ENCODE data around the gene DENND4A.

Gene DENND4A

GRCh38 chr15:65653341-65653740 is 138.8 kb downstream of the DENND4A start:
- no peak overlapping the region for H3K9ac ChIP-seq (ENCODE audit: low read depth, low read length)
- H3K4me3 ChIP-seq (ENCODE audit: low read length), result no peak overlapping the region
- no peaks in the 10 kb centered on the region for H3K36me3 ChIP-seq (ENCODE audit: insufficient read depth, low read depth, low read length)
- H3K27me3 ChIP-seq (ENCODE audit: insufficient read depth, low read length), result no peaks in the 10 kb centered on the region
- no peaks in the 10 kb centered on the region for H3K9me3 ChIP-seq (ENCODE audit: insufficient read depth, low read depth, low read length)
- H3K27ac ChIP-seq (ENCODE audit: low read length), result no peak overlapping the region
- H3K4me1 ChIP-seq (ENCODE audit: insufficient read depth, low read length), result no peaks in the 10 kb centered on the region

GRCh38 chr15:65651831-65652749 is 140.0 kb downstream of the DENND4A start:
- no peak overlapping the region for H3K27ac ChIP-seq (ENCODE audit: low read length)
- no peaks in the 10 kb centered on the region for H3K4me1 ChIP-seq (ENCODE audit: insufficient read depth, low read length)

GRCh38 chr15:65651042-65651322 is 141.1 kb downstream of the DENND4A start:
- no peaks in the 10 kb centered on the region for H3K36me3 ChIP-seq (ENCODE audit: insufficient read depth, low read depth, low read length)

More at GRCh38 chr15:65651831-65652749, 140.0 kb downstream of the DENND4A start:
- Histone ChIP-seq H3K9me3 (ENCODE audit: insufficient read depth, low read depth, low read length) (no peaks in the 10 kb centered on the region), H3K27me3 (ENCODE audit: insufficient read depth, low read length) (no peaks in the 10 kb centered on the region), H3K4me3 (ENCODE audit: low read length) (no peak overlapping the region), H3K36me3 (ENCODE audit: insufficient read depth, low read depth, low read length) (no peaks in the 10 kb centered on the region), H3K9ac (ENCODE audit: low read depth, low read length) (no peak overlapping the region)

GRCh38 chr15:65650312-65651041 is 141.6 kb downstream of the DENND4A start:
- no peaks in the 10 kb centered on the region for H3K36me3 ChIP-seq (ENCODE audit: insufficient read depth, low read depth, low read length)
- H3K9ac ChIP-seq (ENCODE audit: low read depth, low read length), result no peak overlapping the region
- no peak overlapping the region for H3K27ac ChIP-seq (ENCODE audit: low read length)
- H3K9me3 ChIP-seq (ENCODE audit: insufficient read depth, low read depth, low read length), result no peaks in the 10 kb centered on the region
- no peaks in the 10 kb centered on the region for H3K27me3 ChIP-seq (ENCODE audit: insufficient read depth, low read length)
- H3K4me3 ChIP-seq (ENCODE audit: low read length), result no peak overlapping the region
- peaks cover 4% of the 10 kb centered on the region; the same call in 1 of the 2 replicates for H3K4me1 ChIP-seq (ENCODE audit: insufficient read depth, low read length)

More at GRCh38 chr15:65651042-65651322, 141.1 kb downstream of the DENND4A start:
- H3K9ac ChIP-seq (ENCODE audit: low read depth, low read length), result no peak overlapping the region
- no peaks in the 10 kb centered on the region for H3K9me3 ChIP-seq (ENCODE audit: insufficient read depth, low read depth, low read length)
- H3K27ac ChIP-seq (ENCODE audit: low read length), result no peak overlapping the region
- H3K27me3 ChIP-seq (ENCODE audit: insufficient read depth, low read length), result no peaks in the 10 kb centered on the region
- H3K4me3 ChIP-seq (ENCODE audit: low read length), result no peak overlapping the region
- H3K4me1 ChIP-seq (ENCODE audit: insufficient read depth, low read length), result peaks cover 4% of the 10 kb centered on the region; the same call in 1 of the 2 replicates

DNA sequence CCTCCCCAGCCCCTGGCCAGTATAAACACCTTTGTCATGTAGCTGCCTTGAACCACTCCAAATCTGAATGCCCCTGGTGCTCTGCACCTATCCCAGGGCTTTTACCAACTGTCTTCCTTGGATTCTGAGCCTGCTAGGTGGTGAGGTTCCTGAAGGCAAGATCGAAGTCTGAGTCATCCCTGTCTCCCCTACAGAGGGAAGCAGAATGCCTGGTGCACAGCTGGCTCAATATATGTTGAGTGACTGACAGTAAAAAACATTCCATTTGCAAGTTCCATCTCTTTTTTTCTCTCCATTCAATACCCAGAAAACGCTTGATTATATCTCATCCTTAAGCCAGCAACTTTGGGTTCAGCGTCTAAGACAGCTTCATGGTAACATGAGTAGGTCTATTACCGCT is 145.6 kb downstream of the DENND4A start:
- Histone ChIP-seq H3K4me3 (ENCODE audit: low read length) (no peak overlapping the region), H3K9me3 (ENCODE audit: insufficient read depth, low read depth, low read length) (no peaks in the 10 kb centered on the region), H3K27me3 (ENCODE audit: insufficient read depth, low read length) (no peaks in the 10 kb centered on the region), H3K36me3 (ENCODE audit: insufficient read depth, low read depth, low read length) (no peaks in the 10 kb centered on the region), H3K9ac (ENCODE audit: low read depth, low read length) (no peak overlapping the region), H3K27ac (ENCODE audit: low read length) (no peak overlapping the region), H3K4me1 (ENCODE audit: insufficient read depth, low read length) (peaks cover 4% of the 10 kb centered on the region; the same call in 1 of the 2 replicates)

DNA sequence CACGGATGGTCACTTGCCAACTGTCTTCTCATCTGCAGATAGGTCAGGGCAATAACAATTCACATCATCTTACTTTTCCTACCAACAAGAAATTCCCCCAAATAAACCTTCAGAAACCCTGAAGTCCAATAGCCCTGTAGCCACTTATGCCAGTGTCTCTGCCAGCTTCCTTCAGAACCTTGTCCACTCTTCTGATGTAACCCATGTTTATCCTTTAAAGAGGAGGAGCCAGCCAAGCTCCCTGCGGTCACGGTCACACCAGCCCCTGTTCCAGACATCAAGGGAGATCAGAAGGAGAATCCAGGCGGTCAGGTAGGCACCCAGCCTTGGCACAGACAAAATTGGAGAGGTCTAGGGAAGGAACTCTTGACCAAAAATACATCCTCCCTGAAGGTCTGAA is 146.7 kb downstream of the DENND4A start:
- no peaks in the 10 kb centered on the region for H3K36me3 ChIP-seq (ENCODE audit: insufficient read depth, low read depth, low read length)
- no peaks in the 10 kb centered on the region for H3K9me3 ChIP-seq (ENCODE audit: insufficient read depth, low read depth, low read length)
- H3K9ac ChIP-seq (ENCODE audit: low read depth, low read length), result no peak overlapping the region
- H3K4me1 ChIP-seq (ENCODE audit: insufficient read depth, low read length), result peaks cover 4% of the 10 kb centered on the region; the same call in 1 of the 2 replicates
- no peaks in the 10 kb centered on the region for H3K27me3 ChIP-seq (ENCODE audit: insufficient read depth, low read length)
- no peak overlapping the region for H3K4me3 ChIP-seq (ENCODE audit: low read length)
- H3K27ac ChIP-seq (ENCODE audit: low read length), result no peak overlapping the region

DNA sequence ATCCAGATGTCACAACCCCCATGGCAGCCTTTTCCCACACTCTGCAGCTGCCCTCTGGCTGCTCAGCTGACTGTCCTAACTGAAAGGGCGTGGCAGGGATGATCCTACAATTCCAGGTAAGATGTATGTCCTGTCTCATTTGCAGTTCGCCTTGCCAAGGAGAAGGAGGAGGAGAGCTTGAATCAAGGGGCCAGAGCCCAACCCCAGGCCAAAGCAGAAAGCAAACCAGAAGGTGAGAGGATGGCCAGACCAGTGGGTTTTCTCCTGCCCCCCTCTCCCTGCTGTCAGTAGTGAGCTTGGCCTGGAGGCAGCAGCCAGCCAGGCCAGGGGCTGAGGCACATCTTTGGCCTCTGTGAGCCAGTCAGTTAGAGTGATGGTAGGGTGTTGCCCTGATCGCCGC is 147.8 kb downstream of the DENND4A start:
- Histone ChIP-seq H3K27ac (ENCODE audit: low read length) (no peak overlapping the region), H3K27me3 (ENCODE audit: insufficient read depth, low read length) (no peaks in the 10 kb centered on the region), H3K4me3 (ENCODE audit: low read length) (no peak overlapping the region), H3K4me1 (ENCODE audit: insufficient read depth, low read length) (peaks cover 4% of the 10 kb centered on the region; the same call in 1 of the 2 replicates), H3K36me3 (ENCODE audit: insufficient read depth, low read depth, low read length) (no peaks in the 10 kb centered on the region), H3K9ac (ENCODE audit: low read depth, low read length) (no peak overlapping the region), H3K9me3 (ENCODE audit: insufficient read depth, low read depth, low read length) (no peaks in the 10 kb centered on the region)

- H3K9ac ChIP-seq (ENCODE audit: low read depth, low read length), result no peak overlapping the region
- no peaks in the 10 kb centered on the region for H3K9me3 ChIP-seq (ENCODE audit: insufficient read depth, low read depth, low read length)
- no peak overlapping the region for H3K4me3 ChIP-seq (ENCODE audit: low read length)
- H3K27me3 ChIP-seq (ENCODE audit: insufficient read depth, low read length), result no peaks in the 10 kb centered on the region
- no peaks in the 10 kb centered on the region for H3K36me3 ChIP-seq (ENCODE audit: insufficient read depth, low read depth, low read length)
- H3K27ac ChIP-seq (ENCODE audit: low read length), result no peak overlapping the region
- H3K4me1 ChIP-seq (ENCODE audit: insufficient read depth, low read length), result peaks cover 4% of the 10 kb centered on the region; the same call in 1 of the 2 replicates
These were observed 149.5 kb downstream of the DENND4A start for GRCh38 chr15:65642594-65642993.

- Histone ChIP-seq H3K9ac (ENCODE audit: low read depth, low read length) (no peak overlapping the region), H3K36me3 (ENCODE audit: insufficient read depth, low read depth, low read length) (no peaks in the 10 kb centered on the region), H3K4me1 (ENCODE audit: insufficient read depth, low read length) (peaks cover 4% of the 10 kb centered on the region; the same call in 1 of the 2 replicates), H3K27ac (ENCODE audit: low read length) (no peak overlapping the region), H3K4me3 (ENCODE audit: low read length) (no peak overlapping the region), H3K27me3 (ENCODE audit: insufficient read depth, low read length) (no peaks in the 10 kb centered on the region), H3K9me3 (ENCODE audit: insufficient read depth, low read depth, low read length) (no peaks in the 10 kb centered on the region)
These were observed 150.2 kb downstream of the DENND4A start for GRCh38 chr15:65641768-65642475.

GRCh38 chr15:65639509-65639908 is 152.6 kb downstream of the DENND4A start:
- Histone ChIP-seq H3K36me3 (ENCODE audit: insufficient read depth, low read depth, low read length) (no peaks in the 10 kb centered on the region), H3K27me3 (ENCODE audit: insufficient read depth, low read length) (no peaks in the 10 kb centered on the region), H3K27ac (ENCODE audit: low read length) (no peak overlapping the region), H3K9me3 (ENCODE audit: insufficient read depth, low read depth, low read length) (no peaks in the 10 kb centered on the region), H3K4me3 (ENCODE audit: low read length) (no peak overlapping the region), H3K4me1 (ENCODE audit: insufficient read depth, low read length) (no peaks in the 10 kb centered on the region), H3K9ac (ENCODE audit: low read depth, low read length) (no peak overlapping the region)

DNA sequence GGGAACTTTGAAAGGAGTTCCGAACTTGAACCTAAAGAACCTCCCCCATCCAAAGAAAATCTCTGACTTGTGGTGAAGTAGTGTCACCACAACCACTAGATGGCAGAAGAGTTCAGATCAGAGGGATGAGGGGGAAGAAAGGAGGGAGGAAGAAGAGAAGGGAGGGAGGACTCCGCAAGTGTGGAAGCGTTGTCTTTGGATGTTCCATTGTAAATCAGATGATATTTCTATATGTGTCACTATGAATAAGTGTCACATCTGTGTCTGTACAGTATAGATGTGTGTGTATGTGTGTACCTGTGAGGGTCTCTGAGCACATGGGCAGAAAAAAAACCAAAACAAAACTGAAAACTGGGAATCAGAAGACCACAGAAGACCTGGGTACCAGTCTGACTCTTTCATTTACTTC is 153.4 kb downstream of the DENND4A start:
- H3K36me3 ChIP-seq (ENCODE audit: insufficient read depth, low read depth, low read length), result no peaks in the 10 kb centered on the region
- no peak overlapping the region for H3K27ac ChIP-seq (ENCODE audit: low read length)
- no peak overlapping the region for H3K9ac ChIP-seq (ENCODE audit: low read depth, low read length)
- H3K4me1 ChIP-seq (ENCODE audit: insufficient read depth, low read length), result no peaks in the 10 kb centered on the region
- H3K27me3 ChIP-seq (ENCODE audit: insufficient read depth, low read length), result no peaks in the 10 kb centered on the region
- H3K9me3 ChIP-seq (ENCODE audit: insufficient read depth, low read depth, low read length), result no peaks in the 10 kb centered on the region
- no peak overlapping the region for H3K4me3 ChIP-seq (ENCODE audit: low read length)
